ENCODE measurements around the gene XRCC5.
"Not testable (repeated sequence)": the region's sequence is repeated elsewhere in the genome, so short reads cannot be mapped to it uniquely, and the experiment has no call there.

The XRCC5 gene

GRCh38 chr2:216119986-216120385, 10.8 kb downstream of the XRCC5 start:
- no peak for DNase-seq

GRCh38 chr2:216121255-216121654, 12.1 kb downstream of the XRCC5 start:
- DNase-seq, result no peak

GRCh38 chr2:216126943-216127342, 17.8 kb downstream of the XRCC5 start:
- no peak for DNase-seq

- DNase-seq, result no peak
Observed at GRCh38 chr2:216130346-216130971, 21.3 kb downstream of the XRCC5 start.

- no peak for DNase-seq
Observed at GRCh38 chr2:216131175-216131926, 22.2 kb downstream of the XRCC5 start.

- no peak for DNase-seq
Observed at GRCh38 chr2:216132585-216132984, 23.4 kb downstream of the XRCC5 start.

GRCh38 chr2:216133397-216133796, 24.2 kb downstream of the XRCC5 start:
- no peak for DNase-seq

- DNase-seq, result no peak
Observed at GRCh38 chr2:216134958-216135541, 25.9 kb downstream of the XRCC5 start.

GRCh38 chr2:216139884-216140283, 30.7 kb downstream of the XRCC5 start:
- no peak for DNase-seq

GRCh38 chr2:216141516-216141915, 32.4 kb downstream of the XRCC5 start:
- DNase-seq, result not testable (repeated sequence)

GRCh38 chr2:216142540-216142939, 33.4 kb downstream of the XRCC5 start:
- DNase-seq, result peak; percentile 42

- no peak for DNase-seq
Observed at GRCh38 chr2:216144372-216144771, 35.2 kb downstream of the XRCC5 start.

GRCh38 chr2:216144857-216145256, 35.7 kb downstream of the XRCC5 start:
- no peak for DNase-seq

- no peak for DNase-seq
Observed at GRCh38 chr2:216146573-216146972, 37.4 kb downstream of the XRCC5 start.

- DNase-seq, result no peak
Observed at GRCh38 chr2:216147172-216148131, 38.3 kb downstream of the XRCC5 start.

GRCh38 chr2:216148983-216149382, 39.8 kb downstream of the XRCC5 start:
- DNase-seq, result no peak

GRCh38 chr2:216149741-216150140, 40.6 kb downstream of the XRCC5 start:
- no peak for DNase-seq

GRCh38 chr2:216151313-216152025, 42.3 kb downstream of the XRCC5 start:
- no peak for DNase-seq

GRCh38 chr2:216155954-216156353, 46.8 kb downstream of the XRCC5 start:
- no peak for DNase-seq

GRCh38 chr2:216156822-216157221, 47.7 kb downstream of the XRCC5 start:
- DNase-seq, result no peak

- DNase-seq, result no peak
Observed at GRCh38 chr2:216159144-216159543, 50.0 kb downstream of the XRCC5 start.

GRCh38 chr2:216159646-216160045, 50.5 kb downstream of the XRCC5 start:
- no peak for DNase-seq
